ES-I3 (cell line): ENCODE results near the gene TICAM1.
"Not testable (repeated sequence)": the region's sequence is repeated elsewhere in the genome, so short reads cannot be mapped to it uniquely, and the experiment has no call there.

Source experiments
- H3K36me3 ChIP-seq: 2 replicates; pipeline ENCODE4 v1.6.1; 2013; ENCODE audit warnings: mild to moderate bottlenecking, low read length, control low read depth, moderate library complexity; ENCODE audit not compliant: insufficient read depth
- H3K4me1 ChIP-seq: 2 replicates; pipeline ENCODE4 v1.6.1; 2013; ENCODE audit warnings: mild to moderate bottlenecking, control low read depth, low read length; ENCODE audit not compliant: insufficient read depth
- H3K9ac ChIP-seq: 2 replicates; pipeline ENCODE4 v1.6.1; 2013; ENCODE audit warnings: low read depth, mild to moderate bottlenecking, low read length, moderate library complexity
- H3K9me3 ChIP-seq: 2 replicates; pipeline ENCODE4 v1.6.1; 2013; ENCODE audit warnings: mild to moderate bottlenecking, low read length, moderate library complexity; ENCODE audit not compliant: control insufficient read depth, insufficient read depth

TICAM1 gene

GRCh38 chr19:4823577-4823976 lies 7.9 kb downstream of the TICAM1 start:
- no peaks in the 10 kb centered on the region for H3K4me1 ChIP-seq
- no peak overlapping the region for H3K9ac ChIP-seq
- no peaks in the 10 kb centered on the region for H3K36me3 ChIP-seq
- H3K9me3 ChIP-seq, result no peaks in the 10 kb centered on the region

DNA sequence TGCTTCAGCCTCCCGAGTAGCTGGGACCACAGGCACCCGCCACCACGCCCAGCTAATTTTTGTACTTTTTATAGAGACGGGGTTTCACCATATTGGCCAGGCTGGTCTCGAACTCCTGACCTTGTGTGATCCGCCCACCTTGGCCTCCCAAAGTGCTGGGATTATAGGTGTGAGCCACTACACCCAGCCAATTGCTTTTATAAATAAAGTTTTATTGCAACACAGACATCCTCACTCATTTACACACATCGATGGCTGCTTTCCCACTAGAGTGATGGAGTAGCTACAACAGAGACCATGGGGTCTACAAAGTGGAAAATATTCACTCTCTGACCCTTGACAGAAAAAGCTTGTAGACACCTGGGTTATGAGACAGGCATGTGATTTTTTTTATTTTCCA lies 9.2 kb downstream of the TICAM1 start:
- not testable (repeated sequence) for H3K9ac ChIP-seq, H3K36me3 ChIP-seq, H3K4me1 ChIP-seq, H3K9me3 ChIP-seq

- Histone ChIP-seq H3K4me1 (no peaks in the 10 kb centered on the region), H3K9ac (no peak overlapping the region), H3K36me3 (no peaks in the 10 kb centered on the region), H3K9me3 (no peaks in the 10 kb centered on the region)
Observed at GRCh38 chr19:4821265-4821664, 10.2 kb downstream of the TICAM1 start.

DNA sequence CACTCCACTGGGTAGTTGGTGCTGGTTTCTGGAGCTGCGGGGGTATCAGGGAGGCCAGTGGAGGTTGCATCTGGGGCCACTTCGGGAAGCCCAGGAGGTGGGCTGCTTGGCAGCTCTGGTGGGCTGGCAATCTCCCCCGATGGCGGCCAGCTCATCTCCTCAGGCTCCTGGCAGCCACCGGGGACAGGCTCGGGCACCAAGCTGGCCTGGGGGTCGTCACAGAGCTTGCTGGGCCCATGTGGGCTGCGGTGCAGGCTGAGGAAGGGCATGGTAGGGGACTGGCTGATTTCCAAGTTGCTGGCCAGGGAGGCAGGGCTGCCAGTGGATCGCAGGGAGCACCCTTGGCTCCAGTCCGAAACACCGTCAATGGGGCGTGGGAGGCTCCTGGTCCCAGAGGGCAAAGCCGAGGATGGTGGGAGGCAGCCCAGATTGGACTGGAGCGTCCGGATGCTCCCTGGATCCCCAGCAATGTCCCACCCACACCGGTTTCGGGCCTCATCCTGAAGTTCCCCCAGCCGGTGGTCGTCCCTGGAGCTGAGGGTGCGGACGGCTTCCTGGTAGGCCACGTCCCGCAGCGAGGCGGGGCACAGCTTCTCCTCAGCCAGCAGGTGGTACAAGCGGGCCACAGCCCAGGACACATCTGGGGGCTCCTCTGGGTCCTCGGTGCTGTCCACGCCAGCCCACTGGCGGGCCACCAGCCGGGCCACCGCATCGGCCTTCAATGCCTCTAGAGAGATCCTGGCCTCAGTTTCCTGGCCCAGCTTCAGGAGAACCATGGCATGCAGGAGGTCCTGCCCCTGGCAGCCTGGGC lies 13.8 kb downstream of the TICAM1 start:
- Histone ChIP-seq H3K9me3 (no peaks in the 10 kb centered on the region), H3K9ac (no peak overlapping the region), H3K36me3 (no peaks in the 10 kb centered on the region), H3K4me1 (no peaks in the 10 kb centered on the region)

DNA sequence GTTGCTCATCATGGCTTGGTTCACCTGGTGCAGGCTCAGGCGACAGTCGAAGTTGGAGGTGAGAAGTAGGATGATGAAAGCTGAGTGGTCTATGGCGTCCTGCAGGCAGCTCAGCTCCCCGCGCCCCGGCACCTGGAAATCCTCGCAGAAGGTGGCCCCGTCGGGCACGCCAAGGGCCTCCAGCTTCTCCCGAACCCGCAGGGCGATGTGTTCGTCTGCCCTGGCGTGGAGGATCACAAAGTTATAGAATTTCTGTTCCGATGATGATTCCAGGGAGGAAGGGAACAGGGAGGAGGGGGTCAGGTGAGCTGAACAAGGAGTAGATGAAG lies 14.6 kb downstream of the TICAM1 start:
- Histone ChIP-seq H3K4me1 (no peaks in the 10 kb centered on the region), H3K9ac (no peak overlapping the region), H3K9me3 (no peaks in the 10 kb centered on the region), H3K36me3 (no peaks in the 10 kb centered on the region)

GRCh38 chr19:4816202-4816949 lies 15.1 kb downstream of the TICAM1 start:
- Histone ChIP-seq H3K9me3 (no peaks in the 10 kb centered on the region), H3K4me1 (no peaks in the 10 kb centered on the region), H3K36me3 (no peaks in the 10 kb centered on the region), H3K9ac (no peak overlapping the region)

DNA sequence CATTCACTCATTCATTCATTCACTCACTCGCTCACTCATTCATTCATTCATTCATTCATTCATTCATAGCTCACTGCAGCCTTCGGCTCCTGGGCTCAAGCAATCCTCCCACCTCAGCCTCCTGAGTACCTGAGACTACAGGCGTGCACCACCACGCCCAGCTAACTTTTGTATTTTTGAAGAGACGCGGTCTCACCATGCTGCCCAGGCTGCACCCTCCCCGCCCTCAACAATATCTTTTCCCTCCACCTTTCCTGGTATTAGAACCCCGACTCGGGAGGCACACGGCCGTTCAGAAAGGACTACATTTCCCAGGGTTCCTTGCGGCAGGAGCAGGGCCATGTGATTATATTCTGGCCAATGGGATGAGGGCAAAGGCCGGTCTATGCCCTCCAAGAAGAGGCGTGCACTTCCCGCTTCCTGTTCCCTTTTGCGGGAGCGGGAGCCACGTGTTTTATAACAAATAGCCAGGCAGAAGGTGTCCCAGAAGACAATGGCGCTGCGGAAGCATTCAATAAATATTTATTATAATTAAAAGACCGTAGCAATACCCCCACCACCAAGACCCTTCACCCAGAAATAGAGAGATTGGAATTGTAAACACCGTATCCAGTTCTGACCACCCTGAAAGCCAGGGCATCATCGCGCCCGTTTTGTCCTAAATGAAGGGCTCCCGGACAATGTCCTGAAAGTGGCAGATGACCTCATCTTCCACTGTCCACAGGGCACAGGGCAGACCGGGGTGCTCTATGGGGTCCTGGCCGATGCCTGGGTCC lies 15.9 kb downstream of the TICAM1 start:
- Histone ChIP-seq H3K9me3 (no peaks in the 10 kb centered on the region), H3K4me1 (no peaks in the 10 kb centered on the region), H3K9ac (no peak overlapping the region; the same call in 1 of the 2 replicates), H3K36me3 (no peaks in the 10 kb centered on the region)

- H3K9ac ChIP-seq, result no peak overlapping the region
- H3K9me3 ChIP-seq, result no peaks in the 10 kb centered on the region
- no peaks in the 10 kb centered on the region for H3K4me1 ChIP-seq
- H3K36me3 ChIP-seq, result no peaks in the 10 kb centered on the region
Observed at GRCh38 chr19:4814625-4815425, 16.7 kb downstream of the TICAM1 start.

DNA sequence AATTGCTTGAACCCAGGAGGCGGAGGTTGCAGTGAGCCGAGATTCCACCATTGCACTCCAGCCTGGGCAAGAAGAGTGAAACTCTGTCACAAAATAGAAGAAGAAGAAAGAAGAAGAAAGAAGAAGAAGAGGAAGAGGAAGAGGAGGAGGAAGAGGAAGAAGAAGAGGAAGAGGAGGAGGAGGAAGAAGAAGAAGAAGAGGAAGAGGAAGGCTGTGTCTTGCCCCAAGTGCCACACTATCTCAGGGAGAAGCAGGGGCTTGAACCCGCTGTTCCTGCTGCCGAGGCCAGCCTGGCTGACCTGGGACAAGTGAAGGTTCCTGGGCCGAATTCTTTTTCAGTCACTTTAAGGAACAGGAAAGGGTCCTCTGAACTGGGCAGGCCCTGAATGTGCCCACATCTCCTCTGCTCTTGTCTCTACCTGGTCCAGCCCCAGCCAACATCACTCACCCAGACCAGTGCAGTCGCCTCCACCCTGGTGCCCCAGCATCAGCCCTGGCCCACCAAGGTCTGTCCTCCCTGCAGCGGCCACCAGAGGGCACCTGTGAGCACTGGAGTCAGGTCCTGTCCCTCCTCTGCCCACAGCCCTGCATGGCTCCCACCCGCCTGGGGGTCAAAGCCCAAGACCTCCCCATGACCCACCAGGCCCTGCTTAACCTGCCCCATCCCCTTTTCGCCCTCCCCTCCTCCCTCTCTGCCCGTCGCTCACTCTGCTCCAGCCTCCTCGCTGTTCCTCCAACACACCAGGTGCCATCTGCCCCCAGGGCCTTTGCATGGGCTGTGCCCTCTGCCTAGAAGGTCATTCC lies 20.0 kb downstream of the TICAM1 start:
- Histone ChIP-seq H3K36me3 (no peaks in the 10 kb centered on the region), H3K9me3 (no peaks in the 10 kb centered on the region), H3K4me1 (no peaks in the 10 kb centered on the region), H3K9ac (no peak overlapping the region)

- Histone ChIP-seq H3K4me1 (no peaks in the 10 kb centered on the region), H3K9ac (no peak overlapping the region), H3K9me3 (no peaks in the 10 kb centered on the region), H3K36me3 (no peaks in the 10 kb centered on the region)
Observed at GRCh38 chr19:4807188-4807587, 24.3 kb downstream of the TICAM1 start.

- Histone ChIP-seq H3K9ac (no peak overlapping the region), H3K36me3 (no peaks in the 10 kb centered on the region), H3K9me3 (no peaks in the 10 kb centered on the region), H3K4me1 (no peaks in the 10 kb centered on the region)
Observed at GRCh38 chr19:4806384-4806783, 25.1 kb downstream of the TICAM1 start.

DNA sequence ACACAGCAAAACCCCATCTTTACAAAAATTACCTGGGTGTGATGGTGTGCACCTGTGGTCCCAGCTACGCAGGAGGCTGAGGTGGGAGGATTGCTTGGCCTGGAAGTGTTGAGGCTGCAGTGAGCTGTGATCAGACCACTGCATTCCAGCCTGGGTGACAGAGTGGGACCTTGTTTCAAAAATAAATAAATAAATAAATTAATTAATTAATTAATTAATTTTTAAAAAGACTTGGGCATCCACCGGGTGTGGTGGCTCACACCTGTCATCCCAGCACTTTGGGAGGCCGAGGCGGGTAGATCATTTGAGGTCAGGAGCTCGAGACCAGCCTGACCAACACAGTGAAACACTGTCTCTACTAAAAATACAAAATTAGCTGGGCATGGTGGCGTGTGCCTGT lies 26.4 kb downstream of the TICAM1 start:
- H3K36me3 ChIP-seq, H3K4me1 ChIP-seq, H3K9ac ChIP-seq, H3K9me3 ChIP-seq: not testable (repeated sequence)

GRCh38 chr19:4803736-4804695 lies 27.5 kb downstream of the TICAM1 start:
- Histone ChIP-seq H3K36me3 (no peaks in the 10 kb centered on the region), H3K9me3 (no peaks in the 10 kb centered on the region), H3K4me1 (no peaks in the 10 kb centered on the region), H3K9ac (no peak overlapping the region)
